Testis (tissue), 2 donors: Measurements from ENCODE around the gene RGS12.

ENCODE experiments used
- POLR2A ChIP-seq: fragments of 450-650 bp; IDR thresholded peaks from one replicate; pipeline ENCODE4 v1.6.1; 2017; ENCODE audit warnings: antibody characterized with exemption, mild to moderate bottlenecking, moderate library complexity
- TF ChIP-seq, protein P1 (sequence below), 3 experiments: fragments of 450-650 bp in 2 of 3; fragments of 200-600 bp in 1 of 3; sonication (generic) in 1 of 3; IDR thresholded peaks; one replicate each; pipeline ENCODE4 v1.5.1; 2016 to 2019; ENCODE audit warnings: antibody characterized with exemption in 3 of 3, mild to moderate bottlenecking in 2 of 3, moderate library complexity in 1 of 3

DNA sequence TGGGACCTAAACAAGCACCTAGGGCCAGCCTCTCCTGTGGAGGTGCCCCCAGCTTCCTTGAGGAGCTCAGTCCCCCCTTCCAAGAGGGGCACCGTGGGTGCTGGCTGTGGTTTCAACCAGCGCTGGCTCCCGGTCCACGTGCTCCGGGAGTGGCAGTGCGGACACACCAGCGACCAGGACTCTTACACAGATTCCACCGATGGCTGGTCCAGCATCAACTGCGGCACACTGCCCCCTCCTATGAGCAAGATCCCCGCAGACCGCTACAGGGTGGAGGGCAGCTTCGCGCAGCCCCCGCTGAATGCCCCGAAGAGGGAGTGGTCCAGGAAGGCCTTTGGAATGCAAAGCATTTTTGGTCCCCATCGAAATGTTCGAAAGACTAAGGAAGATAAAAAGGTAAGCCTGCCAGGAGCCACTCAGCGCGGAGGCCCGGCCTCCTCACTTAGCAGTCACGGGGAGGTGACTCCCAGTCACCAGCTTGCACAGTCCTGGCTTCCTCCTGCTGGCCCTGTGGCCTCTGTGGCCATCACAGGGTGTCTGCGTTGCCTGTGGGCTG, 24.9 kb downstream of the RGS12 start:
- TF ChIP-seq, protein P1, sequence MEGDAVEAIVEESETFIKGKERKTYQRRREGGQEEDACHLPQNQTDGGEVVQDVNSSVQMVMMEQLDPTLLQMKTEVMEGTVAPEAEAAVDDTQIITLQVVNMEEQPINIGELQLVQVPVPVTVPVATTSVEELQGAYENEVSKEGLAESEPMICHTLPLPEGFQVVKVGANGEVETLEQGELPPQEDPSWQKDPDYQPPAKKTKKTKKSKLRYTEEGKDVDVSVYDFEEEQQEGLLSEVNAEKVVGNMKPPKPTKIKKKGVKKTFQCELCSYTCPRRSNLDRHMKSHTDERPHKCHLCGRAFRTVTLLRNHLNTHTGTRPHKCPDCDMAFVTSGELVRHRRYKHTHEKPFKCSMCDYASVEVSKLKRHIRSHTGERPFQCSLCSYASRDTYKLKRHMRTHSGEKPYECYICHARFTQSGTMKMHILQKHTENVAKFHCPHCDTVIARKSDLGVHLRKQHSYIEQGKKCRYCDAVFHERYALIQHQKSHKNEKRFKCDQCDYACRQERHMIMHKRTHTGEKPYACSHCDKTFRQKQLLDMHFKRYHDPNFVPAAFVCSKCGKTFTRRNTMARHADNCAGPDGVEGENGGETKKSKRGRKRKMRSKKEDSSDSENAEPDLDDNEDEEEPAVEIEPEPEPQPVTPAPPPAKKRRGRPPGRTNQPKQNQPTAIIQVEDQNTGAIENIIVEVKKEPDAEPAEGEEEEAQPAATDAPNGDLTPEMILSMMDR (IDR thresholded peaks at IDR 0.05) = no peak
- TF ChIP-seq POLR2A = no peak
